SW480 (cell line): ENCODE results near the gene FLAD1.
A peak's percentile ranks its signal among the peaks of the same experiment; 100 is the strongest.

Experiments
- DNase-seq: peaks from one replicate; pipeline ENCODE4 v3.0.0-alpha.2; 2016; ENCODE audit warnings: low spot score

The FLAD1 gene

DNA sequence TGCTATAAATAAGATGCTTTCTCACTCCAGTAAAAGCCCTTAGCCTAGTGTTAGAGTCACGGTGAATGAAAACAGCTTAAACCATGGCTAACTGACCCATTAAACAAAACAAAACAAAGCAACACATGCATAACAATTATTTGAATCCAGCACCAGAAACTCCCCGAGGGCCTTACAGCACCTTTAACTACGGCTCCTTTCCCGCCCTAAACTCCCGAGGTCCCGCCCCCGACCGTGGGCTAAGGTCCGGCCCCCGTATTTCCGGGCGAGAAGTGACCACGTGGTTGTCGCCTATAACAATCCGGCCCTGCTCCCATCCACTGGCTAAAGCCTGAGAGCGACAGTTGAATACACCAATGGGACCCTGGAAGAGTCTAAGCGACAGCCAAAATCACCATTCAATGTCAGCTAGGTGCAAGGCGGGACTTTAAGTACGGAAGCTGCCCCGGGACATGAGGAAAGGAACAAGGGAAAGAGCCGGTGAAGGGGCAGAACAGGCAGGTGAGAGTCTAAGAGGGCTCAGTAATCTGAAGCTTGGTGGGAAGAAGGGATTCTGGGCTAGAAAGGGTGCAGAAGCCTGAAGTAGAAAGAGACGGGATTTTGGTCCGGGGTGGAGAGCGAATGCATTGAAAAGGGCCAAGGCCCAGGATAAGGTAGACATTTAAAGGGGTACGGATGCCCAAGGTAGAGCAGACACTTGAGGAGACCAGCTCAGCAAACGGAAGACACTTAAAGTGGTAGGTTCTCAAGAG is at the start of gene FLAD1:
Gene FLAD1, plus strand, starts transcription at position 448 of the 752 bp plus-strand sequence. CDS start 351 bp downstream, outside the sequence.
- peak; percentile 99 for DNase-seq

DNA sequence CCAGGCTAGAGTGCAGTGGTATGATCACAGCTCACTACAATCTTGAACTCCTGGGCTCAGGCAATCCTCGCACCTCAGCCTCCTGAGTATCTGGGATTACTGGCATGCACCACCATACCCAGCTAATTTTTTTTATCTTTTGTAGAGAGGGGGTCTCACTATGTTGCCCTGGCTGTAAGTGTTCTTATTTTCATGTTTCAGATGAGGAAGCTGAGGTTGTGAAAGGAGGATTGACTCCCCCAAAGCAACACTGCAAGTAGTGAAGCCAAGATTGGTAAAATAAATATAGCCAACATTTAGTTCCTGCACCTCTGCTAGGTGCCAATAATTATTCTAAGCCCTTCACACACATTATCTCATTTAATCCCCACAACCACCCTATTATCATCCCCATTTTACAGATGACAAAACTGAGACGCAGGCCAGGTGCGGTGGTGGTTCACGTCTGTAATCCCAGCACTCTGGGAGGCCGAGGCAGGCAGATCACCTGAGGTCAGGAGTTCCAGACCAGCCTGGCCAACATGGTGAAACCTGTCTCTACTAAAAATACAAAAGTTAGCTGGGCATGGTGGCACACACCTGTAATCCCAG is 48.7 kb upstream of the FLAD1 start:
- no peak for DNase-seq

DNA sequence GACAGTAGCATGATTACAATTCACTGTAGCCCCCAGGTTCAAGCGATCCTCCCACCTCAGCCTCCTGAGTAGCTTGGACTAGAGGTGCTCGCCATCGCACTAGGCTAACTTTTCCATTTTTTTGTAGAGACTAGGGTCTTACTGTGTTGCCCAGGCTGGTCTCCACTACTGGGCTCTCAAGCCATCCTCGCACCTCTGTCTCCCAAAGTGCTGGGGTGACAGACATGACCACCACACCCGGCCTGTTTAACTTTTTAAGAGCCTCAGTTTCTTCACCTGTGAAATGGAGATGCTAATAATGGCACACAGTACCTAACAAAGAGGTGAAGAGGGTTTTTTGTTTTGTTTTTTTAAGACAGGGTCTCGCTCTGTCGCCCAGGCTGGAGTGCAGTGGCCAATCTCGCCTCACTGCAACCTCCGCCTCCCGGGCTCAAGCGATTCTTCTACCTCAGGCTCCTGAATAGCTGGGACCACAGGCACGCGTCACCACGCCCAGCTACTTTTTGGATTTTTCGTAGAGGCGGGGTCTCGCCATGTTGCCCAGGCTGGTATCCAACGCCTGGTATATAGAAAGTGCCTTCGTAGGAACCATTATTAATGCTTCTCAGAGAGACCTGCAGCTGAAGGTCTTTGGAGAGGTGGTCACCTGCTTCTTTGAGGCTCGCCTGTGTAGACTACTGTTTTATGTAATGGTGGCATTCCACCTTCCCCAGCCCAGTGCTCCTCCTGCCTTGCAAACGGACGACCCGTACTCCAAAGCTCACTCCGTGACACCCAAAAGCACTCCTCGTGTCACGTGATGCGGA is 47.2 kb upstream of the FLAD1 start:
- DNase-seq, result no peak

DNA sequence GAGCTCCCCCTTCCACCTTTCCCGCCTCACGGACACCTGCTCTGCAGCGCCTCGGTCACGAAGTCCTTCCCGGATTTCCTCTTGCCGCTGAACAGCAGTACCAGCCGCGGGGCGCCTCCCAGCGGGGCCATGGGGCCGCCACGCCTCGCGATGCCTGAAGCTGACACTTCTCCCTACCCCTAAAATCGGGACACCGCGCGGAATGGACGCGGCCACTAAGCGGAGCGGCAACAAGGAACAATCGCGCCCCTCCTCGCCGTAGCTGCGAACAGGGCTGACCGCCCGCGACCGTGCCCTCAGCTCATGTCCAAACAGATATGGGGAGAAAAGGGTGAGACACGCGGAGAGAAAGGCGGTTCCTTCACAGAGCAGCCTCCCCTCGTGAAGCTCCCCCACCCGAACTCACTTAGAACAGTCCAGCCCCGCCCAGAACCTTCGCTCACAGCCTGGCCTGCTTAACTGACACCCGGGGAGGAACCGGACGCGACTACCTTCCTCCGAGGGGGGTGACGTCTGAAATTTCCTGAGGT is 46.5 kb upstream of the FLAD1 start, which contains the start of gene PMVK:
Gene PMVK, minus strand, starts transcription at position 165 of the 530 bp plus-strand sequence. Its CDS starts 34 bp downstream, at position 131.
- peak; percentile 96 for DNase-seq

DNA sequence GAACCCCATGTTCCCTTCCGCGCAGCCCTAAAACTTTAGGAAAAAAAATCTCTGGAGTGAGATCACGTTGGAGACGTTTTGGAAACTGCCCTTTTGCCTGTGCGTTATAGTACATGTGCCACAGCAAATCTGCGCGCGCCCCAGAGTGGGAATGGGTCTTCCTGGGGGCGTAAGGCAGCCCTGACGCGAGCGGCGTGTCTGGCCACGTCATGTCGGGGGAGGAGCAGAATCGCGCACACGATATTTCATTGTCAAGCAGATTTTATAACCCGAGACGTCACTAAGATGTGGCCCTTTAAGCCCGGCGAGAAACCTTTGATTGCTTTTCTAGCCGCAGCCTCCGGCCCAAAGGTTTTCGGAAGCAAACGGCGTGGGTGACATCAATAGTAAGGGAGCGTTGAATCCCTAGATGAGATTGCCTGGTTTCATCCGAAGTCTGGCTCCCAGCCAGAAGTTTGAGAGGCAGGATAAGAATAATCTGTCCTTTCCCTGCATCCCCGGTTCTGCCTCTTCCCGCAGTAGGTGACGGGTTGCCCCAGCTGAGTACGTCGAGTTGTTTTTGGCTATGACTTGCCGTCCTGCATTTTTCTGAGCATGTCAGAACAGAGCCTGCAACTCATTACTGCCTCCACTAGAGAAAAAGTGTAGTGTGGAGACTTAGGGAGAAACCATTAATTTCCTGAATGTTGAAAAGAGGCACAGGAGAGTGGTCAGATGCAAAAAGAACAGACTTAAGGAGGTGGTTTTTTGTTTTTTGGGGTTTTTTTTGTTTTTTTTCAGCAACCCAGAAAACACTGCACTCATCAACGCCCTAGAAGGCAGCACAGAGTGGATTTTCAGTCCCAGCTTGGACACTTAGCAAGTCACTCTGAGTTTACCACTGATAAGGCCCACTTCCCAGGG is 45.8 kb upstream of the FLAD1 start:
- peak; percentile 96 for DNase-seq

DNA sequence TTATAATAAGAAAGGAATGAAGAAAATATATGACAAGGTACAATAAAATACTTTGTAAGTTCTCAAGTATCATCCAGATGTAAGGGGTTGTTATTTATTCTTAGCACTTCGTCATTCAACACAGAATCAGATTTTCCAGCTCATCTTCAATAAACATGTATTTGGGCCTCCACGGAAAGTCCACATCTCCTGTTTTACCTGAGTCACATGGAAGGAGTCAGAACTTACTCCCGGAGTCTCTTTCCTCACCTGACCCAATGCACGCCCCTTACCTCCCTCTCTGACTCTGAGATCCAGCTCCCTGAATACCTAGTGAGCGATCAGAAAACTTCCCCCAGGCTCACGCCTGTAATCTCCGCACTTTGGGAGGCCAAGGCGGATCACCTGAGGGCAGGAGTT is 45.2 kb upstream of the FLAD1 start:
- no peak for DNase-seq

DNA sequence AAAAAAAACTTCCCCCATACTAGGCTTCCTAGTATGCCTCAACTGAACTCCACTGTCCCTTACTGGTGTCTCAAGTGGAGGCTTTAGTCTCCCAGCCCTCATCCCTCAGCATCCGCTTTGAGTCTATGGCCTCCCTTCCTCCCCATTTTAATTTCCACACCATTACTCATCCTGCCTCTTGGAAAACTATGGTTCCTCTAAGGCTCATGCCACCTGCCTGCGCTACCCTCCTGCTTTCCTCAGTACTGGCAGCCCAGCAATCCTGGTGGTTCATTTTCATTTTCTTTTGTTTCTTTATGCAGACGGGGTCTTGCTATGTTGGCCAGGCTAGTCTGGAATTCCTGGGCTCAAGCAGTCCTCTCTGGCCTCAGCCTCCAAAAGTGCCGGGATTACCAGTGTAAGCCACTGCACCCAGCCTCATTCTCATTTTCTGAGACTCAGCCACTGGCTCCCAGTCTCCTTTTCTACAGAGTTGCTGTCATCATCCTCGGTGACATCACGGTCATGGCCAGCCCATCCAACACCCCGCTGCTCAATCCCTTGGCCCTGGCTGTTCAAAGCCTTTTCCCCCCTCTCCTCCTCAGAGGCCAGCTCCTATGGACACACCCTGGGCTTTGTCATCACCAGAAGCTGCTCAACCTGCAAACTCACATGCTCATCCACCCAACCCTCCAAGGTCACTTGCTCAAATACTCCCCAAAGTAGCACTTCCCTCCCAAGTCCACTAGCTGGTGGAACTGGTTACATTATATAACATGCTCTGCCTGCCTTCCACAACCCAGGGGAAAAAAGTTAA is 44.3 kb upstream of the FLAD1 start:
- no peak for DNase-seq

DNA sequence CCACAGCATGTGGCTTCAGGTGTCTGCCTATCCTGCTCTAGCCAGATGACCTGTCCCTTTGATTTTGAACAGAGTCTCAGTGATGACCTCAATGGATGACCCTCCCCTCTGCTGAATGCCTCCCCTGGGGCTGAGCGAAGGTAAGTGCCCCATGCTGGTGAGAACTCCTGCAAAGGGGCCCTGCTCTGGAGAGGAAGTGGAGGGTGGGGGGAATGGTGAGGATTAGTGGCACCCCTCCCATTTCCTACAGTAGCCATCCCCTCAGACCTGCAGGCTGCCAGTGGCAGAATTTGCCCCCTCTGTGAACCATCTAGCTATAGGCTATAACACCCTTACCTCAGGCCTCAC is 43.0 kb upstream of the FLAD1 start:
- DNase-seq, result no peak

DNA sequence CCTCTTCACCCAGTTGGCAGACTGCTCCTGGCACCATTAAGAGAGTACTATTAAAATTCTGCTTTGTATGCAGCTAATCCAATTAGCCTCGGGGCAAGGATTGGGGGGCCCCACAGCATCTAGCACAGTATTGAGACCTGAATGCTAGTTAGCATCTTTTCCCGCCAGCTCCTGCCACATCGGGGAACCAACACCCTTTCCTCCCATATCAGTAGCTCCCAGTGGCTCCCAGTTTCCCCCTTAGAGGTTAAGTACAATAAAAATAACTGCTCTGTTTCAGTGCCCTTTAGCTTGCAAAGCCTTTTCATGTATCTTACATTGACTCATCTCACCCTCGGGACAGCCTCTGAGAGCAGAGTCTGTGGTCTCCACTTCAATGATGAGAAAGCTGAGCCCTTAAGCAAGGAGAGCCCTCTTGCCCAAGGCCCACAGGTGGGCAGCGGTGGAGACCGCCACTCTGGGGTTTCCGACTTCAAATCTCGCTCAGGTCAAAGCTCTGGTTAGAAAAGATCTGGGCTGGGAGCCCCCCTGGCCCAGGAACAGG is 42.4 kb upstream of the FLAD1 start:
- DNase-seq, result no peak

DNA sequence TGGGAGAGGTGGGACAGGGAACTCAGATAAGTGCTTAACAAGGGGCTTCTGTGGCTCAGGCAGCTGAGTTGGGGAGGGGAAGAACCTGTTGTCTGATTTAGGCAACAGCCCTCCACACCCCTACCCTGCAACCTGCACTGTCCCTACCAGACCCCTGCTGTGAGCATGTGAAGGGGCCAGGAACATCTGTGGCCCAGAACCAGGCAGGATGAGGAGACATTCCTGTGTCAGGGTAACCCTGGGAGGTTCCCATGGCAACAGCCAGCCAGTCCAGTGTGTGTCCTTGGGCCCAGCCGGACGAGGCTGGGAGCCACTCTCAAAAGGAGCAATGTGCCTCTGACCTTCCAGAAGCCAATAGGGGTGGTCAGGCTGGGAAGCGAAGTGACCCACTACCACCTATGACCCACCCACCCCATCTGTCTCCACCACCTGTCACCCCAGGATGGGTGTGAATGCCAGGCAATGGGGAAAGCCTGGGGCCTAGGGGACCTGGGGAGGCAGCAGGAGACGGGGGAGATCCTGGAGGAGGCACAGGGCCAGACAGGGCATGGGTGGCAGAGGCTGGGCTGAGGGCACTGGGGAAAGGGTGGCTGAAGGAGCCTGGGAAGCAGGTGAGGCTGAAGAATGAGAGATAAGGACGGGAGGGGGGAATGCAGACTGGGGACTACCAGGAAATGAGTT is 41.7 kb upstream of the FLAD1 start:
- DNase-seq, result no peak

DNA sequence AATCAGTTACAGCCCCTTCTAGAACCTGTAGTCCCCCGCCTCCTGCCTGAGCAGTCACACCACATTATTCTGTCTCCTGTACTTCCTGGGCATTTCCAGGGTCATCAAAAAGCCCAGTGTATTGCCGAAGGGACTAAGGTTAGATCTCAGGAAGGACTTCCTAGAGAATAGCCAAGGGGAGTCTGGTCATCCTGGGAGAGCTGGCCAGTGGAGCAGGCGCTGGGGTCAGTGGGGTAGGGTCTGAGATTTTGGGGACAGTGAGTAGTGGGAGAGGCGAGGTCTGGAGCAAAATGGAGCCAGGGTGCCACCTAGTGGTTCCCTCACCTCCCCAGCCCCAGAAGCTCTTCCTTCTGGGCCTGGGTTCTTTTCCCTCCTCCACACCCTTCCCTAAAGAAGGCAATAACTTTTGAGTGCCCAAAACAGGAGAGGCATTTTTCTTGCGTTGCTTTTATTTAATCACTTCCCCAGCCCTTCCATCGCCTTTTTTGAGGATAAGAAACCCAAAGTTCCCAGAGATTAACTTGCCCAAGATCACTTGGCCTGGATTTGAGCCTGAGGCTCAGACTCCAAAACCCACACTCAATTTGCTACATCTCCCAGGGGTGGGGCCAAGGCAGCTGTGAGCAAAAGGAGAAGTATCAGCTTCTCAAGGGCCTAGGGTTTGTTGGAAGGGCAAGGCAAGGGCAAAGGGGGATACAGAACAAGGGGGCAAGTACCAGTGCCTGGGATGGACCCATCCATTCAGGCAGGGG is 39.3 kb upstream of the FLAD1 start:
- DNase-seq, result peak; percentile 24

DNA sequence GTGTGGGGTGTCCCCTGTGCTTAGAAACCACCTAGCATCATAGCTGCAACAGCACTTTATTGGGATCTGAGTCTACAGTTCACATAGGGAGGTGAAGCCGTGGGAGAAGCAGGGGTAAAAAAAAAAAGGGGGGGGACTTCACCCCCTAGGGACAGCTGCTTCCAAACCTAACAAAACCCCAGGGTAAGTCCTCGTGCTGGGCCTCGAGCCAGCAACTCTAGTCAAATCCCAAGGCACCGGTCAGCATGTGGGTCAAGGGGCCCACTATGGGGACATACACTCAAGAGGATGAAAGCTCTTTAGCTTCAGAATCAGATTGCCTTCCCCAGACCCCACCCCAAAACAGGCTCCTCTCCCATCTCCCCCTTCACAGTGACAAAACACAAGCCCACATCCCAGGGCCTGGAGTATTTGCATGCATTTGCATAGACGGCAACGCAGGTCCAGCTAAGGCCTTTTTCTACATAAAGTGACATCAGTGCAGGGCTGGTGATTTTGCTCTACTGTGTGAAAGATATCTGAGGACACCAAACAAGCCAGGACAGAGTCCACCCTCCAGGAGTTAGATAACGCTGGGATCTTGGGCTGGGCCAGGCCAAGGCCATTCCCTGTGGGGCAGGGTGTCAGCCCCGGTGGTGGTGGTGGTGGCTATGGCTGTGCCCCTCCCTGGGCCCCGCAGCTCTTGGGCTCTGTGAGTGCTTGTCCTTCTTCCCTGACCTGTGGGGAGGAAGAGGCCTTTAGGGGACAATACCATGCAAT is 38.6 kb upstream of the FLAD1 start:
- no peak for DNase-seq

DNA sequence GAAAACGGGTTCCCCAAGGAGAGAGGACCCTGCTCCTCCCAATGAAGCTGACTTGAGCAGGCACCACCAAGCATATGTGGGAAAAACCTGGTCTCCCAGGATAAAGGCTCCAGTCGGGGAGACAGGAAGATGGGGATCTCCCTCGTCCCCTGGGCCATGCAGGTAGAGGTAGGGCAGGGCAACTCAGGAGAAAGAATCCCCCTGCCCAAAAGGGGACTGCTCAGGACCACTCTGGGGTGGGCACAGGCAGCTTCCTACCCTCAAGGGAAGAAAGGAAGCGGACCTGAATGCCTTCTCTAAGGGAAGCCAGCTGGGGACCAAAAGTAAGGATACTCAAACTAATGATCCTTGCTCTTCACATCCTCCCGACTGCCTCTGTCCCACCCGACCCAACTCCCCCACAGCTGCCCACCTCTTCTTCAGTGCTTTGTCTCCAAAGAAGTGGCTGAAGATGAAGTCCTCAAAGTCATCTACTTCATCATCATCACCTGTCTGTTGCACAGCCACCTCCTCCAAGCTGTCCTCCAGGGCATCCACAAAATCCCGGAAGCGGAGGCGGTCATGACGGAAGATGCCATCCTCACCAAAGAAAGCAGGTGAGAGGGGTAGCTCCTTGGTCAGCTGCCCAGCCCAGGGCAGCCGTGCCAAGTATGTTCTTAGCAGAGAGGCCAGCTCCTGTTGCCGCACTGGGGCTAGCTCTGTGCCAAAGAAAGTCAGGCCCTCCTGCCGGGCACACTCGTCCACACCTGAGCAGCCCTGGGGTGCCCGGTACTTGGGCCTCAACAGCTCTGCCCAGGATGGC is 37.8 kb upstream of the FLAD1 start:
- no peak for DNase-seq

DNA sequence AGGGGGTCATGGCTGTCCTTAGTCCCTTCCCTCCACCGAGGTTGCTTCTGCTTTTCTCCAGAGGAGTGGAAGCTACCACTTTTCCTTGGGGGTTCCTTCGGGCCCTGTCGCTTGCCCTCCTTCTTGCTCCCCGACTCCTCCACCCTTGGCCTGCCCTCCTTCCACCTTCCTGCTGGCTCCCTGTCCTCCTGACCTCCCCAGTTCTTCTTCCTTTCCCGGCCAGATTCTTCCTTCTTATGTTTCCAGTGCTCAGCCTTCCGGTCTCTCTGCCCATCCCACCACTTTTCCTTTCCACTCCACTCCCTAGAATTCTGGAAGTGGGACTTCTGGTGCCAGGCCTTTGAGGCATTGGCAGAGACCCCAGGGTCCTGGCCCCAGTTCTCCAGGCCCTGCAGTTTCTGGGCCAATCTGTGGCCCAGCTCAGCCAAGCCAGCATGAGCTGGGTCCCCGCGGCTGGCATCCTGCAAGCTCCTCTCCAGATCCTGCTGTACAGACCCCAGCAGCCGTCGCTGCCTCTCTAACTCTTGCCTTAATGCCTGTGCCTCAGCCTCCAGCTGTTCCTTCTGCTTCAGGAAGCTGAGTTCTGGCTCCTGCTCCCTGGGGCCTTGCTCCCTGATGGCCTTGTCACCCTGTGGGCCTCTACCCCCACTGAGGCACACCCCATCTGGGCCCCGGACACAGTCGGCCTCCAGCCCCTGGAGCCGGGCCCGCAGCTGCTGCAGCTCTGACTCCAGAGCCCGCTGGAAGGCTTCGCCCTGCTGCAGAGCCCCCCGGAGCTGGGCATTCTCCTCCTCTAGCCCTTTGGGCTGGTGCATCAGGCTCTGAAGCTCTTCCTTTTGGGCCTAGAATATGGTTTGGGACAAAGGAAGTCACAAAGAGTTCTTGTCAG is 36.9 kb upstream of the FLAD1 start:
- DNase-seq, result no peak

DNA sequence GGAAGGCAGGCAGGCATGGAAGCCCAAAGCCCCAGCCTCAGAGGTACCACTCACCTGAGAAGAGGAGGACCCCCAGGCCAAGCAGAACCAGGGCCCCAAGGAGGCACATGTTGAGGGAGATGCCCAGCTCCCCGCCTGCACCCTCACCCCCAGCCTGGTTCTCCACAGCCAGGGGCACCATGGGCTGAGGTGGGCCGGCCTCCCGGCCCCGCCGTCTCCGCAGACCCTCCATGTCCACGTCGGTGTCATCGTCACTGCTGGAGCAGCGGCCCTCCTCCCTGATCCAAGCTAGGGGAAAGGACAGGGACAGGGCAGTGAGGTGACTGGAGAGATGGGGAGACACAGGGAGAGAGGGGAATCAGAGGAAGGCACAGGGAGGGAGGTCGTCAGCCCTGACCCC is 35.1 kb upstream of the FLAD1 start:
- no peak for DNase-seq

DNA sequence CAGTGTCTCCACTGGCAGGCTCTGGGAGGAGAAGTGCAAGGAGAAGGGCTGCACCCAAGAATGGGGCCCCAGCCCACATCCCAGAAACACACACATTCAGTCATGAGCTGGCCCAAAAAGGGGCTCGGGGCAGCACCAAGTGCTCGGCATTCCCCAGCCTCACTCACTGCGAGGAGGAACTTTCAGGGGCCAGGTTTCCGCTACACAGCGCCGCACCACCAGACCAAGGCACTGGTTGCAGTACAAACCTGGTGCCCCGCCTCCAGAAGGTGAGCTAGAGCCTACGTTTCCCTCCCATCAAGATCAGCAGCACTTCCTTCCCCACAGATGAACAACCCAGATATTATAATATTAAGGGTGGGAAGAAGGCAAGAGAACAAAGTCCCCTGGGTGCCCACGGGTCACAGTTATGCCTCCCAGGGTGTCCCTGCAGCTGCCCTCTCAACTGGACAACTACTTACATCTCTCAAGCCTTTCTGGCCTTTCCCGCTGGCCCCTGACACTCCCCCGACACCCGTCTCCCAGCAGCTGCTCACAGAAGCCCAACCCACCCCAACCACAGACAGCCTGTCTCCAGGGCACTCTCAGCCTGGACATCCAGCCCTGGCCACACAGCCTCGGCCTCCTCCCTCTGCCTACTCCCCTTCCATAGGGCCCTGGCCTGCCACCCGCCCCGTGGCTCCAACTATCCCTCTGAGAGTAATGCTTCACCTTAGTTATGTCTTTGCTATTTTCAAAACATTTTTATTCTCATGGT is 31.1 kb upstream of the FLAD1 start:
- DNase-seq, result no peak
